Ovary (tissue), 9 donors: ENCODE measurements around the gene ZNF493. TPM values are rescaled to one million over a fixed set of nuclear protein-coding genes. Genes with fewer than 3 reads are reported as not detected.

Experiments
- DNase-seq, 5 donors: peaks; one replicate each; pipeline ENCODE4 v3.0.0-alpha.2; 2019 to 2020
- H3K27ac ChIP-seq, 2 donors: fragments of 200-600 bp; one replicate each; pipeline versions ENCODE4 v1.5.1 to v1.8.0; 2019 to 2022
- H3K27me3 ChIP-seq: fragments of 200-600 bp; one replicate; pipeline ENCODE4 v1.8.0; 2022
- H3K36me3 ChIP-seq: fragments of 200-600 bp; sonication (generic); one replicate; pipeline ENCODE4 v1.5.1; 2019
- H3K4me1 ChIP-seq: one replicate; pipeline ENCODE4 v1.8.1; 2013; ENCODE audit warnings: mild to moderate bottlenecking, moderate library complexity; ENCODE audit not compliant: insufficient read depth
- H3K4me3 ChIP-seq: fragments of 200-600 bp; sonication (generic); one replicate; pipeline ENCODE4 v1.5.1; 2017
- H3K9me3 ChIP-seq, 2 donors: fragments of 200-600 bp in 1 of 2; sonication (generic) in 1 of 2; one replicate each; pipeline versions ENCODE4 v1.5.1 to v1.8.1; 2013 to 2019; ENCODE audit warnings: mild to moderate bottlenecking in 1 of 2, moderate library complexity in 1 of 2
- CTCF ChIP-seq, 3 donors: fragments of 450-650 bp in 2 of 3; fragments of 200-600 bp in 1 of 3; IDR thresholded peaks; one replicate each; pipeline versions ENCODE4 v1.5.1 to v1.8.0; 2016 to 2022; ENCODE audit warnings: antibody characterized with exemption in 3 of 3, mild to moderate bottlenecking in 1 of 3
- EP300 ChIP-seq: sonication (generic); formaldehyde crosslinking; IDR thresholded peaks from one replicate; pipeline ENCODE4 v1.6.1; 2017; ENCODE audit warnings: antibody characterized with exemption
- POLR2A ChIP-seq: fragments of 450-650 bp; IDR thresholded peaks from one replicate; pipeline ENCODE4 v1.6.1; 2017; ENCODE audit warnings: antibody characterized with exemption, mild to moderate bottlenecking, moderate library complexity
- WGBS, 3 donors: extraction: QIAGEN DNeasy Blood & Tissue Kit in 1 of 3; methylation state at CpG; one replicate each; pipeline versions ENCODE4 v1.1.5 to v1.1.7; 2013 to 2017; 5-methylcytosine and 5-hydroxymethylcytosine counted together
- intact Hi-C, 4 donors: fragments of 100-400 bp; cut with DNase I; formaldehyde crosslinking; loops; one replicate each; pipeline versions ENCODE4 v1.11.0 to v1.15.1; 2022 to 2023
- polyA plus RNA-seq, 2 donors: library from polyadenylated mRNA; stranded (reverse); fragments of 200-250 nt in 1 of 2; fragments of 350-450 nt in 1 of 2; fragmentation: Illumina TruSeq in 1 of 2; extraction: RNeasy Lipid Tissue Mini Kit (QIAGEN cat#74804) in 1 of 2; gene quantifications; one replicate each; pipeline ENCODE4 v1.2.3, GENCODE V29; 2013 to 2014
- total RNA-seq, 7 donors: library from RNA; depleted of rRNA in 2 of 7; stranded (reverse); fragments of >200 nt in 2 of 7; fragmentation: NEBNext Ultra II Directional in 3 of 7; extraction: Animal tissue kit (Norgen Biotek cat#: 25700) in 3 of 7; gene quantifications; one replicate each; pipeline versions ENCODE4 v1.1.0 to v1.2.4, GENCODE V29; 2016 to 2023
- donor health status: DM: no; HTN: no; CAD: no; lungs with moderate emphysema.
- donor health status: DM: no; HTN: no; CAD: no.
- donor health status: Bipolar disorder and iron deficiency.
- donor health status: DM: yes; HTN: yes; CAD: no.
- donor health status: DM: no; HTN: no; CAD: no.
- donor health status: DM: yes; HTN: yes; CAD: no.

The ZNF493 gene
- total and polyA plus RNA-seq, 9 donors = 12.6 to 86.6 (median 33.5) TPM

- intact Hi-C loops = no loop called here
- Histone ChIP-seq H3K27me3 (no peaks in the 10 kb centered on the region), H3K4me1 (no peaks in the 10 kb centered on the region), H3K36me3 (no peaks in the 10 kb centered on the region), H3K9me3 (peaks cover 0 to 2% of the 10 kb centered on the region in 2 donors), H3K4me3 (no peak overlapping the region), H3K27ac (no peak overlapping the region)
- no peak for TF ChIP-seq EP300
- TF ChIP-seq POLR2A = no peak
- no peak for TF ChIP-seq CTCF (IDR thresholded peaks at IDR 0.05)
- 88 to 96% (median 91%) methylated on average over 1 of the region's 1 CpG for WGBS, 3 donors
- no peak for DNase-seq
Observed at GRCh38 chr19:21410166-21410565, 13.2 kb downstream of the ZNF493 start.

DNA sequence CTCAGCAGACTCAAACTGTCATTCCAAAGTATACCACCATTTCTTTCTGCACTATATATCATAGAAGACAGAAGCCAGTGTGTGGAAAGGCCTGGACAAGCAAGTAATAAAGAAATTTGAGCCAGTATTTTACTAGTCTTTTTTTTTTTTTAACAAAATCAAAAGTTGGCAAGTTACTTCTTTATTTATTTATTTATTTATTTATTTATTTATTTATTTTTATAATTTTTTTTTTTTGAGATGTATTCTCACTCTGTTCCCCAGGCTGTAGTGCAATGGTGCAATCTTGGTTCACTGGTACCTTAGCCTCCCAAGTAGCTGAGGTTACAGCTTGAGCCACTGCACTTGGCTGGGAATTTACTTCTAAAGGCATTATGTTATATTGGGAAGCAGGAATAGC lies 25.3 kb downstream of the ZNF493 start:
- Histone ChIP-seq H3K9me3 (peaks cover 7 to 18% of the 10 kb centered on the region in 2 donors), H3K4me1 (no peaks in the 10 kb centered on the region), H3K27ac (no peak overlapping the region), H3K27me3 (no peaks in the 10 kb centered on the region), H3K4me3 (no peak overlapping the region), H3K36me3 (no peaks in the 10 kb centered on the region)
- intact Hi-C loops = no loop called here
- no peak for DNase-seq
- TF ChIP-seq EP300 (no peak), POLR2A (no peak), CTCF (IDR thresholded peaks at IDR 0.05) (no peak)

- no peaks in the 10 kb centered on the region for H3K4me1 ChIP-seq
- TF ChIP-seq POLR2A (no peak), EP300 (no peak), CTCF (IDR thresholded peaks at IDR 0.05) (no peak)
- no peak overlapping the region for H3K4me3 ChIP-seq
- 90 to 98% (median 97%) methylated on average over 1 of the region's 1 CpG for WGBS, 3 donors
- no peaks in the 10 kb centered on the region for H3K27me3 ChIP-seq
- peaks cover 7 to 22% of the 10 kb centered on the region in 2 donors for H3K9me3 ChIP-seq
- intact Hi-C loops = no loop called here
- H3K36me3 ChIP-seq = no peaks in the 10 kb centered on the region
- DNase-seq = no peak
- no peak overlapping the region for H3K27ac ChIP-seq
Observed at GRCh38 chr19:21423057-21424041, 26.4 kb downstream of the ZNF493 start.

DNA sequence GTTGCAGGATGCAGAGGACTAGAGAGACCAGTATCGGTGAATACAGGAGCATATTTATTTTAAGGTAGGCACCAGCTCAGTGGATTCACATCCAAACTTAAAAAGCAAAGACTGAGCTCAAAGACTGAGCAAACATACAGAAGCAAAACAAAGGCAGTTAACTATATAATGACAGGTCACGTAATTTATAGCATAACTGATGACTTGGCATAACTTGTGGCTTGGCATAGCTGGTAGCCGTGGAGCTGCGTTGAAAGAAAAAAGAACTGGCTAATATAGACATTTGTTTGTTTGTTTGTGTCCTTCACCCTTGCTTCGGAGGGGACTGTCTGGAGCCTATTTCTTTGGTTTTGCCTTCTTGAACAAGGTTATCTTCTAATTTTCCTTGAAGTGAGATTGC lies 33.7 kb downstream of the ZNF493 start:
- Histone ChIP-seq H3K4me3 (no peak overlapping the region), H3K27me3 (no peaks in the 10 kb centered on the region), H3K4me1 (no peaks in the 10 kb centered on the region), H3K36me3 (no peaks in the 10 kb centered on the region), H3K27ac (no peak overlapping the region), H3K9me3 (peaks cover 3 to 12% of the 10 kb centered on the region in 2 donors)
- no peak for DNase-seq
- intact Hi-C loops = no loop called here
- WGBS, 3 donors = 60 to 62% (median 61%) methylated on average over 5 of the region's 5 CpGs
- TF ChIP-seq POLR2A (no peak), CTCF (IDR thresholded peaks at IDR 0.05) (no peak), EP300 (no peak)
